ENCODE data around the gene ADAM17. TPM values are rescaled to one million over a fixed set of nuclear protein-coding genes. Genes with fewer than 3 reads are reported as not detected.

Gene ADAM17
- total RNA-seq, 1 donor from 2014 or later = 28.1 TPM

- DNase-seq (ENCODE audit: low read depth) = no peak
- H3K4me3 ChIP-seq (ENCODE audit: low read depth, low read length) = no peak overlapping the region
- TF ChIP-seq, protein P1, sequence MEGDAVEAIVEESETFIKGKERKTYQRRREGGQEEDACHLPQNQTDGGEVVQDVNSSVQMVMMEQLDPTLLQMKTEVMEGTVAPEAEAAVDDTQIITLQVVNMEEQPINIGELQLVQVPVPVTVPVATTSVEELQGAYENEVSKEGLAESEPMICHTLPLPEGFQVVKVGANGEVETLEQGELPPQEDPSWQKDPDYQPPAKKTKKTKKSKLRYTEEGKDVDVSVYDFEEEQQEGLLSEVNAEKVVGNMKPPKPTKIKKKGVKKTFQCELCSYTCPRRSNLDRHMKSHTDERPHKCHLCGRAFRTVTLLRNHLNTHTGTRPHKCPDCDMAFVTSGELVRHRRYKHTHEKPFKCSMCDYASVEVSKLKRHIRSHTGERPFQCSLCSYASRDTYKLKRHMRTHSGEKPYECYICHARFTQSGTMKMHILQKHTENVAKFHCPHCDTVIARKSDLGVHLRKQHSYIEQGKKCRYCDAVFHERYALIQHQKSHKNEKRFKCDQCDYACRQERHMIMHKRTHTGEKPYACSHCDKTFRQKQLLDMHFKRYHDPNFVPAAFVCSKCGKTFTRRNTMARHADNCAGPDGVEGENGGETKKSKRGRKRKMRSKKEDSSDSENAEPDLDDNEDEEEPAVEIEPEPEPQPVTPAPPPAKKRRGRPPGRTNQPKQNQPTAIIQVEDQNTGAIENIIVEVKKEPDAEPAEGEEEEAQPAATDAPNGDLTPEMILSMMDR (conservative IDR thresholded peaks at IDR 0.05; ENCODE audit: low read depth, low read length) = no peak
Measured at GRCh38 chr2:9483107-9483506, 72.5 kb downstream of the ADAM17 start.

GRCh38 chr2:9480157-9480556 lies 75.5 kb downstream of the ADAM17 start:
- DNase-seq (ENCODE audit: low read depth) = no peak
- H3K4me3 ChIP-seq (ENCODE audit: low read depth, low read length) = no peak overlapping the region
- TF ChIP-seq, protein P1 (conservative IDR thresholded peaks at IDR 0.05; ENCODE audit: low read depth, low read length) = no peak

GRCh38 chr2:9478526-9478925 lies 77.1 kb downstream of the ADAM17 start:
- DNase-seq (ENCODE audit: low read depth) = no peak
- no peak overlapping the region for H3K4me3 ChIP-seq (ENCODE audit: low read depth, low read length)
- TF ChIP-seq, protein P1 (conservative IDR thresholded peaks at IDR 0.05; ENCODE audit: low read depth, low read length) = no peak

GRCh38 chr2:9477914-9478313 lies 77.7 kb downstream of the ADAM17 start:
- DNase-seq (ENCODE audit: low read depth) = no peak
- TF ChIP-seq, protein P1 (conservative IDR thresholded peaks at IDR 0.05; ENCODE audit: low read depth, low read length) = no peak
- H3K4me3 ChIP-seq (ENCODE audit: low read depth, low read length) = no peak overlapping the region

DNA sequence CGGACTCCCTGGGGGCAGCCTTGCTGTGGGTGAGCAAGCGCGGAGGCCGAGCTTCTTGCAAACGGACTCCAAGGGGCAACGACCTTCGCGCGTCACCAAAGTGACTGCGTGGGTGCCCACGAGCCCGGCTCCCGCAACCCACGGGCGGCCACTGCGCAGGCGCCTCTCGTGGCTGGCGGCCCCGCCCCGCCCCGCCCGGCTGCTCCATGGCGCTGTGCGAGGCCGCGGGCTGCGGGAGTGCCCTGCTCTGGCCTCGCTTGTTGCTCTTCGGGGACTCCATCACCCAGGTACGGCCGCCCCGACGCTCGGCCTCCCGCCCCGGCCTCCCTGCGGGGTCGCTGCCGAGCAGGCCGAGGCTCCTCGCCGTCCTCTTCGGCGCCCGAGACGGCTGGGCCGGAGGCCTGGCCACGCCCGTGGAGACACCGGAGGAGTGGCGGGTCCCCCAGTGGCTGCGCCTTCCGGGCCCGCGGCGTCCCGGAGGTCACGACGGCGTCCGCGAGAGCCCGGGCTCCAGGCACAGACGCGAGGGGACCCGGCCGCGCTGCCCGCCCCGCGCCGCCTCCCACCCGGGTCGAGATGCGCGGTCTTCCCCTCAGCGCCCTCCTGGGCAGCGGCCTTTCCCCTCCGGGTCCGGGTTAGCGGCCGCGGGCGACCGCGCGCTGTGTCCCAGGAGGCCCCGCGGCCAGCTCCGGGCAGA lies 81.1 kb downstream of the ADAM17 start, which contains the start of gene IAH1:
TSS of gene IAH1 (plus strand) at position 191 of the 697 bp plus-strand sequence. CDS start at position 207, 16 bp downstream.
- TF ChIP-seq, protein P1 (conservative IDR thresholded peaks at IDR 0.05; ENCODE audit: low read depth, low read length) = no peak
- no peak for DNase-seq (ENCODE audit: low read depth)
- H3K4me3 ChIP-seq (ENCODE audit: low read depth, low read length) = peak within 1 kb of the TSS; percentile 71

DNA sequence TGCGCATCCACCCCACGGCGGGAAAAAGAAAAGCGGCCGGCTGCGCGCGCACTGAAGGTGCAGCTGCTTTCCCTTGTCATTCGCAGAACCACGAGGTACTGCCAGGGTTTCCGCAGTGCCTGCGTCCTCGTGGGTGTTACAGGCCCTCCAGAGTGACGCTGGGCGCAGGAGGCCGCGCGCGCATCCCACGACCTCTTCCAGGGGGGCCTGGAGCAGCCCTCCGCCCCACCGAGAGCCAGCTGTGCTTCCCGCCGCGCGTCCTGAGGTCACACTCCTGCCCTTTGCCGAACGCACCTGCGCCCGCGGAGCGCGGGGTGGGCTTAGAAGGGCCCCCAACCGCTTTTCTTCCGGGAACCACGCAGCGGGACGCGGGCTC lies 81.7 kb downstream of the ADAM17 start:
- TF ChIP-seq, protein P1 (conservative IDR thresholded peaks at IDR 0.05; ENCODE audit: low read depth, low read length) = no peak
- no peak for DNase-seq (ENCODE audit: low read depth)
- peak overlapping the region; percentile 71 for H3K4me3 ChIP-seq (ENCODE audit: low read depth, low read length)
